AG09319 (cell line): ENCODE data around the gene GLYATL3.

Experiments used
- DNase-seq: peaks from one replicate; pipeline ENCODE4 v3.0.0-alpha.2; 2010; ENCODE audit warnings: low read depth; ENCODE audit errors: extremely low read depth
- CTCF ChIP-seq: IDR thresholded peaks from 2 replicates; pipeline ENCODE4 v1.5.1; 2011; ENCODE audit warnings: low read depth, mild to moderate bottlenecking, inconsistent platforms, low read length, moderate library complexity

The GLYATL3 gene

GRCh38 chr6:49499126-49499525 lies 597 bp upstream of the GLYATL3 start:
- TF ChIP-seq CTCF, result no peak
- DNase-seq, result no peak

GRCh38 chr6:49504666-49505065 lies 4.9 kb downstream of the GLYATL3 start:
- TF ChIP-seq CTCF, result no peak
- no peak for DNase-seq

GRCh38 chr6:49506569-49507111 lies 6.9 kb downstream of the GLYATL3 start:
- TF ChIP-seq CTCF, result no peak
- no peak for DNase-seq

GRCh38 chr6:49509342-49509741 lies 9.6 kb downstream of the GLYATL3 start:
- no peak for TF ChIP-seq CTCF
- DNase-seq, result no peak

GRCh38 chr6:49513153-49513989 lies 13.6 kb downstream of the GLYATL3 start:
- TF ChIP-seq CTCF, result no peak
- no peak for DNase-seq

- no peak for DNase-seq
- TF ChIP-seq CTCF, result no peak
Measured at GRCh38 chr6:49514571-49515484, 15.1 kb downstream of the GLYATL3 start.
